H1 (cell line): Measurements from ENCODE around the gene ADAMTS3. TPM values are rescaled to one million over a fixed set of nuclear protein-coding genes. Genes with fewer than 3 reads are reported as not detected.

Experiments used
- CTCF ChIA-PET: fragments of 300-600 bp; sonication (Branson Sonifier 250); formaldehyde crosslinking; loops from one replicate; lab custom pipeline; 2021; ENCODE audit not compliant: partially characterized antibody; lab: Charles Lee
- POLR2A ChIA-PET: fragments of 300-600 bp; sonication (Branson Sonifier 250); formaldehyde crosslinking; loops from one replicate; lab custom pipeline; 2021; ENCODE audit warnings: inconsistent platforms; ENCODE audit not compliant: partially characterized antibody; lab: Charles Lee
- DNase-seq, 2 experiments: peaks; one replicate each; pipeline versions ENCODE4 v3.0.0 to v3.0.0-alpha.2; 2010 to 2022; ENCODE audit warnings: low spot score in 2 of 2, low read depth in 1 of 2, mixed read lengths in 1 of 2
- FAIRE-seq: peaks from 2 replicates; lab custom pipeline; 2011; peaks lifted over from hg19 to GRCh38; lab: Jason Lieb, UNC
- H2AFZ ChIP-seq: 2 replicates; pipeline ENCODE4 v1.8.1; 2012; ENCODE audit warnings: low read length, inconsistent platforms
- H2AK5ac ChIP-seq: 2 replicates; pipeline ENCODE4 v1.6.1; 2013; ENCODE audit warnings: low read depth, low read length
- H2BK120ac ChIP-seq: replicated peaks from 2 replicates; pipeline ENCODE3; 2013; ENCODE audit warnings: low read depth, low read length, inconsistent platforms
- H2BK12ac ChIP-seq: 2 replicates; pipeline ENCODE4 v1.6.1; 2013; ENCODE audit warnings: low read depth, low read length
- H2BK15ac ChIP-seq: 2 replicates; pipeline ENCODE4 v1.6.1; 2013; ENCODE audit warnings: low read length
- H2BK20ac ChIP-seq: 2 replicates; pipeline ENCODE4 v1.6.1; 2013; ENCODE audit warnings: low read length
- H2BK5ac ChIP-seq: 2 replicates; pipeline ENCODE4 v1.6.1; 2013; ENCODE audit warnings: low read depth, low read length
- H3K14ac ChIP-seq: 2 replicates; pipeline ENCODE4 v1.6.1; 2013; ENCODE audit warnings: inconsistent platforms; ENCODE audit not compliant: insufficient read length
- H3K18ac ChIP-seq: 2 replicates; pipeline ENCODE4 v1.6.1; 2013; ENCODE audit warnings: low read length; ENCODE audit errors: extremely low read depth
- H3K23ac ChIP-seq: 2 replicates; pipeline ENCODE4 v1.6.1; 2013; ENCODE audit warnings: inconsistent platforms; ENCODE audit not compliant: insufficient read length
- H3K23me2 ChIP-seq: 2 replicates; pipeline ENCODE4 v1.6.1; 2013; ENCODE audit warnings: low read depth, low read length
- H3K27ac ChIP-seq: 2 replicates; pipeline ENCODE4 v1.6.1; 2011; ENCODE audit warnings: low read depth, low read length, inconsistent platforms
- H3K27me3 ChIP-seq, 4 experiments: replicated peaks in 1 of 4; 1 replicate in 1 of 4; 2 replicates in 3 of 4; pipeline versions ENCODE4 v1.6.1 to v1.8.1; 2011 to 2013; ENCODE audit warnings: low read length in 3 of 4, mild to moderate bottlenecking in 3 of 4, inconsistent platforms in 2 of 4, mixed read lengths in 2 of 4, moderate library complexity in 1 of 4; ENCODE audit not compliant: control insufficient read depth in 3 of 4, insufficient read depth in 3 of 4; ENCODE audit errors: extremely low read depth in 1 of 4
- H3K36me3 ChIP-seq, 4 experiments: 2 replicates each; pipeline versions ENCODE4 v1.6.1 to v1.8.1; 2011 to 2013; ENCODE audit warnings: mild to moderate bottlenecking in 4 of 4, low read length in 3 of 4, moderate library complexity in 2 of 4, control low read depth in 1 of 4, inconsistent platforms in 1 of 4; ENCODE audit not compliant: insufficient read depth in 4 of 4, control insufficient read depth in 2 of 4
- H3K4ac ChIP-seq: replicated peaks from 2 replicates; pipeline ENCODE3; 2013; ENCODE audit warnings: low read length, low read depth, mixed read lengths, inconsistent platforms; ENCODE audit not compliant: insufficient read length
- H3K4me1 ChIP-seq, 4 experiments: replicated peaks in 1 of 4; 1 replicate in 1 of 4; 2 replicates in 3 of 4; pipeline versions ENCODE4 v1.6.1 to v1.8.1; 2011 to 2013; ENCODE audit warnings: low read length in 3 of 4, inconsistent platforms in 2 of 4, mixed read lengths in 1 of 4; ENCODE audit not compliant: insufficient read depth in 4 of 4, control insufficient read depth in 3 of 4
- H3K4me2 ChIP-seq, 2 experiments: 2 replicates each; pipeline versions ENCODE4 v1.6.1 to v1.8.1; 2011 to 2013; ENCODE audit warnings: low read depth in 2 of 2, low read length in 2 of 2, control low read depth in 1 of 2, inconsistent platforms in 1 of 2, mild to moderate bottlenecking in 1 of 2; ENCODE audit not compliant: insufficient read depth in 1 of 2
- H3K4me3 ChIP-seq, 4 experiments: fragments of 200-600, 300-600 bp in 1 of 4; sonication (generic), shearing (Covaris generic), sonication (Bioruptor Twin) in 1 of 4; 2 replicates each; pipeline versions ENCODE4 v1.5.1 to v1.8.1; 2011 to 2016; ENCODE audit warnings: low read length in 4 of 4, low read depth in 3 of 4, control low read depth in 2 of 4, inconsistent platforms in 2 of 4, mild to moderate bottlenecking in 2 of 4, mixed read lengths in 1 of 4, moderate library complexity in 1 of 4; ENCODE audit not compliant: insufficient read depth in 2 of 4; ENCODE audit errors: extremely low read depth in 1 of 4
- H3K56ac ChIP-seq: replicated peaks from 2 replicates; pipeline ENCODE3; 2013; ENCODE audit warnings: low read depth, mild to moderate bottlenecking, mixed read lengths, low read length, inconsistent platforms; ENCODE audit not compliant: insufficient read length
- H3K79me1 ChIP-seq: 2 replicates; pipeline ENCODE4 v1.6.1; 2013; ENCODE audit warnings: low read depth, low read length, control low read depth
- H3K79me2 ChIP-seq, 2 experiments: 2 replicates each; pipeline versions ENCODE4 v1.6.1 to v1.8.1; 2012 to 2013; ENCODE audit warnings: low read length in 2 of 2, mild to moderate bottlenecking in 2 of 2, inconsistent platforms in 1 of 2; ENCODE audit not compliant: insufficient read depth in 2 of 2, control insufficient read depth in 1 of 2
- H3K9ac ChIP-seq, 4 experiments: replicated peaks in 1 of 4; 1 replicate in 1 of 4; 2 replicates in 3 of 4; pipeline versions ENCODE4 v1.6.1 to v1.8.1; 2011 to 2013; ENCODE audit warnings: low read depth in 3 of 4, low read length in 3 of 4, control low read depth in 2 of 4, mild to moderate bottlenecking in 2 of 4, moderate library complexity in 2 of 4, inconsistent platforms in 1 of 4; ENCODE audit errors: extremely low read depth in 1 of 4
- H3K9me3 ChIP-seq, 2 experiments: 2 replicates each; pipeline versions ENCODE4 v1.6.1 to v1.8.1; 2012 to 2013; ENCODE audit warnings: mild to moderate bottlenecking in 2 of 2, moderate library complexity in 2 of 2, control low read depth in 1 of 2, inconsistent platforms in 1 of 2, low read depth in 1 of 2, low read length in 1 of 2, mixed read lengths in 1 of 2; ENCODE audit not compliant: insufficient read depth in 2 of 2
- H4K20me1 ChIP-seq, 2 experiments: replicated peaks in 1 of 2; 2 replicates each; pipeline versions ENCODE3 to v1.8.1; 2011 to 2013; ENCODE audit warnings: inconsistent platforms in 2 of 2, low read length in 2 of 2, mild to moderate bottlenecking in 1 of 2; ENCODE audit not compliant: insufficient read depth in 2 of 2, control insufficient read depth in 1 of 2
- H4K5ac ChIP-seq: 2 replicates; pipeline ENCODE4 v1.6.1; 2013; ENCODE audit warnings: low read length, low read depth, mixed read lengths, inconsistent platforms; ENCODE audit not compliant: insufficient read length
- H4K8ac ChIP-seq: 2 replicates; pipeline ENCODE4 v1.8.0; 2013; ENCODE audit warnings: mild to moderate bottlenecking, moderate library complexity, low read length, inconsistent platforms; ENCODE audit not compliant: insufficient read depth; ENCODE audit errors: extremely low read depth
- H4K91ac ChIP-seq: replicated peaks from 2 replicates; pipeline ENCODE3; 2013; ENCODE audit warnings: low read length, mixed read lengths, inconsistent platforms; ENCODE audit not compliant: insufficient read length
- SAP30 ChIP-seq: fragments of 300-600 bp; sonication (generic); IDR thresholded peaks from 2 replicates; pipeline ENCODE4 v1.7.1; 2012; ENCODE audit warnings: low read length, moderate library complexity, mild to moderate bottlenecking, inconsistent platforms; ENCODE audit not compliant: insufficient read depth, insufficient replicate concordance
- polyA plus RNA-seq, 7 experiments: library from polyadenylated mRNA; depleted of rRNA in 3 of 7; stranded (reverse) in 5 of 7; unstranded in 2 of 7; fragments of >200 nt in 5 of 7; fragments of 200-250 nt in 2 of 7; gene quantifications; 1 replicate in 5 of 7; 2 replicates in 1 of 7; 4 replicates in 1 of 7; pipeline versions ENCODE4 v1.2.1 to v1.2.3, GENCODE V29; 2011 to 2013; ENCODE audit warnings: missing spikeins in 2 of 7, mixed read lengths in 2 of 7
- total RNA-seq: library from RNA; stranded (reverse); fragmentation: NEBNext Ultra II Directional; extraction: Animal tissue kit (Norgen Biotek cat#: 25700); gene quantifications from 2 replicates; pipeline ENCODE4 v1.2.1, GENCODE V29; 2021

Gene ADAMTS3
- total and polyA plus RNA-seq, 2 of the 8 experiments (the other 6 are each of a cell fraction or from before 2014, with no cell fraction given): 1.3 to 3.4 TPM

DNA sequence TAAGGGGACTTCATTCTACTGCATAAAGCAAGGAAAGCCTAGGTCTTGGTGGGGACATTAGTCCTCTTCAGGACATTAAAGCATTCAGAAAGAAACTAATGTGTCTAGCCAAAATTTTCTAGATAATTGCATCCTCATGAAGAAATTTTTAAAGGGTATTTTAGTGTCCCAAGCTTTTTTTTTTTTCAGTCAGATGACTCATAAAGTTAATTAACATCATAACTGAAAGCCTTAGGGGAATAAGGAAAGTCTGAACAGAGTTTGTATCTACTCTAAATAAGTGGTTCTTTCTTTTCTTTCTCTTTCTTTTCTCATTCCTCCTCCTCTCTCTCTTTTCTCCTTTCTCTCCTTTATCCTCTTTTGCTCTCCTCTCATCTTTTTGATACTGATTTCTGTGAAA, 202.4 kb downstream of the ADAMTS3 start:
- H2BK15ac ChIP-seq: no peak overlapping the region
- no peak overlapping the region for H2BK12ac ChIP-seq
- no peak overlapping the region for H4K8ac ChIP-seq
- H4K5ac ChIP-seq: no peak overlapping the region
- H3K23ac ChIP-seq: no peak overlapping the region
- H3K9ac ChIP-seq: no peak overlapping the region
- H3K27me3 ChIP-seq: no peaks in the 10 kb centered on the region
- H3K14ac ChIP-seq: no peak overlapping the region
- no peak overlapping the region for H2AFZ ChIP-seq
- H3K23me2 ChIP-seq: no peaks in the 10 kb centered on the region
- no peaks in the 10 kb centered on the region for H4K20me1 ChIP-seq
- no peaks in the 10 kb centered on the region for H3K79me1 ChIP-seq
- no peak for DNase-seq
- no peak overlapping the region for H3K56ac ChIP-seq
- no peak overlapping the region for H2BK120ac ChIP-seq
- no peak for FAIRE-seq
- H4K91ac ChIP-seq: no peak overlapping the region
- H3K27ac ChIP-seq: no peak overlapping the region
- no peak overlapping the region for H2BK20ac ChIP-seq
- H3K9me3 ChIP-seq: no peaks in the 10 kb centered on the region
- H3K4me1 ChIP-seq: no peaks in the 10 kb centered on the region
- no peak overlapping the region for H2AK5ac ChIP-seq
- CTCF ChIA-PET: no interaction called here
- POLR2A ChIA-PET: no interaction called here
- H3K4me2 ChIP-seq: no peak overlapping the region
- H2BK5ac ChIP-seq: no peak overlapping the region
- H3K4me3 ChIP-seq: no peak overlapping the region
- no peak overlapping the region for H3K18ac ChIP-seq
- H3K4ac ChIP-seq: no peak overlapping the region
- H3K79me2 ChIP-seq: no peaks in the 10 kb centered on the region
- no peaks in the 10 kb centered on the region for H3K36me3 ChIP-seq
- TF ChIP-seq SAP30: no peak
